ENCODE results near the gene PTPRT. TPM values are rescaled to one million over a fixed set of nuclear protein-coding genes. Genes with fewer than 3 reads are reported as not detected.

Gene PTPRT
- total and polyA plus RNA-seq, 2 of the 4 experiments (the other 2 are of a cell fraction) = not detected

DNA sequence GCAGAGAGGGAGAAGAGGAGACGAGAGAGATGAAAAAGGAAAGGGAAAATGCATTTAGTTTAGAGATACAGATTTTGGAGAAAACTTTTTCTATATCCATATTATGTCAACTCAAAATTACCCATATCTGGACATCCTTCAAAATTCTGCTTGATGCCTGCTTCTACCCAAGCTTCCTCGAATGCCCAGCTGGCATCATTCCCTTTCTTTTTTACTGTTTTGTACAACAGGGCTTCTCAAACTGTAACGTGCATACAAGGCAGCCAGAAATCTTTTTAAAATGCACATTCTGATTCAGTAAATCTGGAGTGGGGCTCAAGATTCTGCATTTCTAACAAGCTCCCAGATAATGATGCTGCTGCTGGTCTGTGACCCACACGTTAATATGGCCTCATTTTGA is 1108.8 kb downstream of the PTPRT start:
- H3K27ac ChIP-seq (ENCODE audit: insufficient read depth, low read length) = no peak overlapping the region
- H4K5ac ChIP-seq (ENCODE audit: low read depth, low read length) = no peak overlapping the region
- no peak overlapping the region for H2AFZ ChIP-seq (replicated peaks; ENCODE audit: low read length, poor library complexity)
- no peak overlapping the region for H2AK5ac ChIP-seq (ENCODE audit: low read depth, low read length)
- no peak overlapping the region for H3K9ac ChIP-seq (ENCODE audit: low read depth, low read length)
- ChIA-PET POLR2A (ENCODE audit: unreplicated experiment) (no interaction called here), CTCF (no interaction called here)
- no peaks in the 10 kb centered on the region for H3K27me3 ChIP-seq (ENCODE audit: control insufficient read depth, insufficient read depth, low read length)
- no peak overlapping the region for H2BK5ac ChIP-seq (ENCODE audit: low read depth, low read length, poor library complexity, severe bottlenecking)
- H3K9me1 ChIP-seq (ENCODE audit: insufficient read depth, low read length) = no peaks in the 10 kb centered on the region
- no peak overlapping the region for H3K14ac ChIP-seq (replicated peaks; ENCODE audit: low read depth, low read length)
- no peak overlapping the region for H3K56ac ChIP-seq (ENCODE audit: extremely low read depth, insufficient read depth, low read length)
- dilution Hi-C loops (cut with HindIII; ENCODE audit: low sequenced_read_pairs, unreplicated experiment) (no loop called here), in situ Hi-C loops (cut with MboI; ENCODE audit: low sequenced_read_pairs) (no loop called here), intact Hi-C loops (cut with micrococcal nuclease) (no loop called here)
- H3K23ac ChIP-seq (ENCODE audit: low read depth, low read length) = no peak overlapping the region
- no peak for DNase-seq
- H2BK15ac ChIP-seq (ENCODE audit: low read depth, low read length) = no peak overlapping the region
- no peaks in the 10 kb centered on the region for H3K36me3 ChIP-seq (ENCODE audit: control insufficient read depth, insufficient read depth, low read length)
- no peaks in the 10 kb centered on the region for H3K79me1 ChIP-seq (ENCODE audit: low read depth in 1 of 2, low read length in 2 of 2)
- H3K4me1 ChIP-seq (ENCODE audit: control insufficient read depth, insufficient read depth, low read length) = no peaks in the 10 kb centered on the region
- no TSS peak for BruUV-seq (replicated peaks)
- H2BK120ac ChIP-seq (ENCODE audit: low read depth, low read length) = no peak overlapping the region
- no peak for ATAC-seq (ENCODE audit: low read depth)
- 0% methylated on average over 1 of the region's 4 CpGs; no CpG with 5 or more reads in 1 of the 2 experiments for WGBS, 2 experiments (ENCODE audit: extremely low coverage in 2 of 2, insufficient read length in 1 of 2)
- H3K9me3 ChIP-seq (ENCODE audit: control insufficient read depth, insufficient read depth, low read length) = peaks cover 45% of the 10 kb centered on the region
- H3K4me3 ChIP-seq (ENCODE audit: insufficient read depth, low read depth, low read length) = no peak overlapping the region
- no peak for TF ChIP-seq POLR2A (IDR thresholded peaks at IDR 0.05; ENCODE audit: low read depth, low read length)
- TF ChIP-seq CHD1 (IDR thresholded peaks at IDR 0.05; ENCODE audit: low read depth, low read length) = no peak
- no peak for TF ChIP-seq RAD21 (IDR thresholded peaks at IDR 0.05; ENCODE audit: low read length)
- H4K8ac ChIP-seq (ENCODE audit: low read depth in 2 of 2, low read length in 2 of 2) = no peak overlapping the region
- no peak overlapping the region for H3K18ac ChIP-seq (ENCODE audit: low read depth, low read length)
- H2AK9ac ChIP-seq (replicated peaks; ENCODE audit: low read depth, low read length, poor library complexity) = no peak overlapping the region
- no peak overlapping the region for H2BK20ac ChIP-seq (ENCODE audit: low read depth, low read length)
- no peaks in the 10 kb centered on the region for H4K20me1 ChIP-seq (ENCODE audit: insufficient read depth, low read length)
- no peak overlapping the region for H4K91ac ChIP-seq (ENCODE audit: insufficient read depth, low read depth, low read length)
- H3K4ac ChIP-seq (ENCODE audit: low read depth, low read length) = no peak overlapping the region
- no peak overlapping the region for H3K4me2 ChIP-seq (ENCODE audit: low read depth, low read length)

Data from IMR-90 (cell line).